OCI-LY7 (cell line): ENCODE data around the gene NFIA.

Source experiments
- CTCF ChIP-seq: fragments of 200-600 bp; sonication (generic); conservative IDR thresholded peaks from 2 replicates; pipeline ENCODE4 v1.5.1; 2014; ENCODE audit warnings: mild to moderate bottlenecking, antibody characterized with exemption, low read length, moderate library complexity, mixed read lengths
- EZH2phosphoT487 ChIP-seq: fragments of 200-600 bp; sonication (generic); IDR thresholded peaks from 2 replicates; pipeline ENCODE4 v1.6.1; 2018; ENCODE audit warnings: low read depth, borderline replicate concordance, mild to moderate bottlenecking, mixed run types, antibody characterized with exemption, low read length, moderate library complexity, mixed read lengths

GRCh38 chr1:61332796-61333195 is 250.4 kb downstream of the NFIA start:
- no peak for TF ChIP-seq CTCF
- TF ChIP-seq EZH2phosphoT487 = no peak
